ENCODE measurements around the gene CLMP.

- TF ChIP-seq CTCF (IDR thresholded peaks at IDR 0.05) (no peak), EZH2 (IDR thresholded peaks at IDR 0.05; ENCODE audit: borderline replicate concordance, insufficient read depth, low read depth, low read length, poor library complexity, severe bottlenecking) (no peak)
Measured at GRCh38 chr11:123174196-123175183, 20.6 kb downstream of the CLMP start.

Measured in B cell (primary cell).